Panc1 (cell line): Measurements from ENCODE around the gene KRT77. TPM values are rescaled to one million over a fixed set of nuclear protein-coding genes. Genes with fewer than 3 reads are reported as not detected.
"Not testable (repeated sequence)": the region's sequence is repeated elsewhere in the genome, so short reads cannot be mapped to it uniquely, and the experiment has no call there.

ENCODE experiments used
- ATAC-seq: fragments of 200-7000 bp; cut with Tn5 transposase; 2 replicates; pipeline ENCODE4 v1.9.1; 2020; ENCODE audit warnings: mild to moderate bottlenecking, moderate library complexity
- BruUV-seq: library from RNA; stranded (reverse); fragments of 400-500 nt; replicated peaks from 2 replicates; lab custom pipeline; 2021; lab: Mats Ljungman, UMichigan
- CTCF ChIA-PET: fragments of 300-600 bp; sonication (Branson Sonifier 250); formaldehyde crosslinking; loops from one replicate; lab custom pipeline; 2022; ENCODE audit warnings: antibody characterized with exemption; lab: Charles Lee
- POLR2A ChIA-PET: fragments of 300-600 bp; sonication (Branson Sonifier 250); formaldehyde crosslinking; loops from one replicate; lab custom pipeline; 2022; ENCODE audit warnings: antibody characterized with exemption; lab: Charles Lee
- DNase-seq: peaks from one replicate; pipeline ENCODE4 v3.0.0-alpha.2; 2010; ENCODE audit warnings: low read depth, low spot score
- H3K27ac ChIP-seq: 2 replicates; pipeline ENCODE4 v1.5.1; 2011; ENCODE audit warnings: mild to moderate bottlenecking, low read length, inconsistent platforms
- H3K27me3 ChIP-seq: fragments of 200-500 bp; sonication (Bioruptor generic); 2 replicates; pipeline ENCODE4 v1.6.0; 2014; ENCODE audit warnings: low read length, inconsistent platforms; ENCODE audit not compliant: control insufficient read depth, insufficient read depth
- H3K36me3 ChIP-seq: fragments of 200-500 bp; sonication (Bioruptor generic); 2 replicates; pipeline ENCODE4 v1.5.1; 2014; ENCODE audit warnings: inconsistent platforms, mild to moderate bottlenecking, low read length, moderate library complexity; ENCODE audit not compliant: control insufficient read depth, insufficient read depth
- H3K4me1 ChIP-seq: 2 replicates; pipeline ENCODE4 v1.5.1; 2011; ENCODE audit warnings: inconsistent platforms, mild to moderate bottlenecking, low read length, moderate library complexity; ENCODE audit not compliant: control insufficient read depth, insufficient read depth
- H3K4me3 ChIP-seq, 2 experiments: 2 replicates each; pipeline ENCODE4 v1.5.1; 2011 to 2012; ENCODE audit warnings: low read depth in 2 of 2, low read length in 2 of 2, mild to moderate bottlenecking in 2 of 2, inconsistent platforms in 1 of 2, moderate library complexity in 1 of 2
- H3K9me3 ChIP-seq: fragments of 200-500 bp; sonication (Bioruptor generic); 2 replicates; pipeline ENCODE4 v1.5.1; 2014; ENCODE audit warnings: low read depth, mild to moderate bottlenecking, inconsistent platforms, low read length, moderate library complexity; ENCODE audit not compliant: control insufficient read depth, insufficient read depth
- CTCF ChIP-seq: fragments of 450-650 bp; IDR thresholded peaks from 2 replicates; pipeline ENCODE4 v1.5.1; 2017; ENCODE audit warnings: mild to moderate bottlenecking
- POLR2AphosphoS5 ChIP-seq: IDR thresholded peaks from 2 replicates; pipeline ENCODE4 v1.6.1; 2012; ENCODE audit warnings: mild to moderate bottlenecking, low read depth, low read length, moderate library complexity
- REST ChIP-seq, 2 experiments: IDR thresholded peaks; 2 replicates each; pipeline ENCODE4 v1.6.1; 2011 to 2012; ENCODE audit warnings: low read depth in 2 of 2, control low read depth in 1 of 2, low read length in 1 of 2, mild to moderate bottlenecking in 1 of 2, moderate library complexity in 1 of 2; ENCODE audit not compliant: insufficient read depth in 1 of 2
- SIN3A ChIP-seq: IDR thresholded peaks from 2 replicates; pipeline ENCODE4 v1.6.1; 2012; ENCODE audit warnings: low read depth, mild to moderate bottlenecking, low read length, moderate library complexity, borderline replicate concordance; ENCODE audit not compliant: insufficient read depth
- TCF7L2 ChIP-seq: IDR thresholded peaks from 2 replicates; pipeline ENCODE4 v1.6.1; 2011; ENCODE audit warnings: mild to moderate bottlenecking, low read depth, low read length, inconsistent platforms
- in situ Hi-C: cut with HindIII; loops from 2 replicates; pipeline ENCODE4 v1.10.0; 2016; ENCODE audit warnings: low sequenced_read_pairs, low pct_unique_long_range_greater_than_20kb
- intact Hi-C: fragments of 100-400 bp; cut with micrococcal nuclease; formaldehyde crosslinking; loops from one replicate; pipeline ENCODE4 v1.10.0; 2022; ENCODE audit not compliant: unreplicated experiment
- total RNA-seq: library from RNA; stranded (reverse); gene quantifications from one replicate; pipeline ENCODE4 v1.2.1, GENCODE V29; 2021; ENCODE audit not compliant: unreplicated experiment

The KRT77 gene
- total RNA-seq, 1 experiment from 2014 or later = not detected

- ATAC-seq, BruUV-seq, H3K27ac ChIP-seq, H3K9me3 ChIP-seq, H3K4me3 ChIP-seq, H3K4me1 ChIP-seq, intact Hi-C loops, H3K36me3 ChIP-seq, in situ Hi-C loops, POLR2A ChIA-PET, DNase-seq, CTCF ChIA-PET: not testable (repeated sequence)
- peaks cover 12% of the 10 kb centered on the region for H3K27me3 ChIP-seq
Observed at GRCh38 chr12:52750532-52750931, 47.2 kb upstream of the KRT77 start.

GRCh38 chr12:52749827-52750226, 46.5 kb upstream of the KRT77 start:
- CTCF ChIA-PET = interaction anchor here (0.5 kb wide), 1 partner anchor 51 kb away, joined by 6 read pairs; no protein-coding TSS in a partner anchor
- in situ Hi-C loops = no loop called here

More at GRCh38 chr12:52749827-52750226, 46.5 kb upstream of the KRT77 start:
- no peaks in the 10 kb centered on the region for H3K4me1 ChIP-seq
- H3K9me3 ChIP-seq = no peaks in the 10 kb centered on the region
- POLR2A ChIA-PET = no interaction called here
- ATAC-seq (no peak), DNase-seq (no peak)
- H3K4me3 ChIP-seq = no peak overlapping the region
- H3K36me3 ChIP-seq = no peaks in the 10 kb centered on the region
- intact Hi-C loops = no loop called here
- H3K27ac ChIP-seq = no peak overlapping the region
- BruUV-seq = no TSS peak
- TF ChIP-seq TCF7L2 = no peak
- TF ChIP-seq CTCF = no peak
- TF ChIP-seq SIN3A = no peak
- no peak for TF ChIP-seq REST (IDR thresholded peaks at IDR 0.05; ENCODE audit: insufficient read depth in 1 of 2, low read depth in 2 of 2, low read length in 1 of 2)
- no peak for TF ChIP-seq POLR2AphosphoS5
- peaks cover 12% of the 10 kb centered on the region for H3K27me3 ChIP-seq
